Activated T-helper 9 cell treated with anti-CD3 and anti-CD28 coated beads, Interleukin-2, amount 50 U/mL, for 16 hours (primary cell): ENCODE results near the gene MRPL47.

Experiments used
- DNase-seq: peaks from one replicate; pipeline ENCODE4 v3.0.0-alpha.2; 2020; ENCODE audit warnings: low read depth

The MRPL47 gene

GRCh38 chr3:179590669-179591068 is 13.8 kb downstream of the MRPL47 start:
- DNase-seq: no peak

GRCh38 chr3:179589143-179589542 is 15.3 kb downstream of the MRPL47 start:
- DNase-seq: no peak

GRCh38 chr3:179580992-179581391 is 23.4 kb downstream of the MRPL47 start:
- no peak for DNase-seq

GRCh38 chr3:179565496-179565895 is 38.9 kb downstream of the MRPL47 start:
- no peak for DNase-seq

GRCh38 chr3:179563271-179563783 is 41.1 kb downstream of the MRPL47 start:
- DNase-seq: peak; percentile 57

- DNase-seq: peak; percentile 98
Observed at GRCh38 chr3:179562591-179563270, 41.7 kb downstream of the MRPL47 start, which contains the start of gene ACTL6A. Gene ACTL6A, plus strand, starts transcription at chr3:179562926. Its CDS starts 167 bp downstream, at chr3:179563093.

- DNase-seq: no peak
Observed at GRCh38 chr3:179560791-179561190, 43.6 kb downstream of the MRPL47 start.

- DNase-seq: no peak
Observed at GRCh38 chr3:179558742-179559364, 45.6 kb downstream of the MRPL47 start.

GRCh38 chr3:179551349-179552105 is 52.9 kb downstream of the MRPL47 start:
- DNase-seq: no peak

GRCh38 chr3:179546814-179547241 is 57.6 kb downstream of the MRPL47 start:
- no peak for DNase-seq

GRCh38 chr3:179544981-179545645 is 59.3 kb downstream of the MRPL47 start:
- no peak for DNase-seq

GRCh38 chr3:179542375-179542774 is 62.1 kb downstream of the MRPL47 start:
- no peak for DNase-seq

GRCh38 chr3:179541596-179541995 is 62.8 kb downstream of the MRPL47 start:
- no peak for DNase-seq

- DNase-seq: no peak
Observed at GRCh38 chr3:179541094-179541493, 63.3 kb downstream of the MRPL47 start.
